Sigmoid colon (tissue), 7 donors: ENCODE results near the gene FBXL16. TPM values are rescaled to one million over a fixed set of nuclear protein-coding genes. Genes with fewer than 3 reads are reported as not detected.

Source experiments
- DNase-seq: peaks from one replicate; pipeline ENCODE4 v3.0.0-alpha.2; 2019
- H3K27ac ChIP-seq, 4 donors: fragments of 200-600 bp; sonication (generic); one replicate each; pipeline ENCODE4 v1.5.1; 2016 to 2019; ENCODE audit warnings: mild to moderate bottlenecking in 1 of 4
- H3K27me3 ChIP-seq, 3 donors: fragments of 200-600 bp; sonication (generic); one replicate each; pipeline ENCODE4 v1.5.1; 2019; ENCODE audit warnings: mild to moderate bottlenecking in 1 of 3
- H3K36me3 ChIP-seq, 4 donors: fragments of 200-600 bp; sonication (generic); one replicate each; pipeline ENCODE4 v1.5.1; 2016 to 2019
- H3K4me1 ChIP-seq, 4 donors: fragments of 200-600 bp; sonication (generic); one replicate each; pipeline ENCODE4 v1.5.1; 2017 to 2019
- H3K4me3 ChIP-seq, 4 donors: fragments of 200-600 bp; sonication (generic); one replicate each; pipeline ENCODE4 v1.5.1; 2017 to 2019; ENCODE audit warnings: mild to moderate bottlenecking in 2 of 4, moderate library complexity in 1 of 4
- H3K9me3 ChIP-seq, 4 donors: fragments of 200-600 bp in 3 of 4; sonication (generic) in 3 of 4; one replicate each; pipeline versions ENCODE4 v1.5.1 to v1.6.1; 2013 to 2019
- CTCF ChIP-seq, 4 experiments: fragments of 450-650 bp in 3 of 4; fragments of 200-600 bp in 1 of 4; IDR thresholded peaks; one replicate each; pipeline ENCODE4 v1.5.1; 2016 to 2019; ENCODE audit warnings: antibody characterized with exemption in 4 of 4, mild to moderate bottlenecking in 3 of 4, moderate library complexity in 2 of 4
- EP300 ChIP-seq, 4 donors: sonication (generic); formaldehyde crosslinking; IDR thresholded peaks; one replicate each; pipeline ENCODE4 v1.6.1; 2017; ENCODE audit warnings: antibody characterized with exemption in 4 of 4
- POLR2A ChIP-seq, 2 donors: fragments of 450-650 bp; IDR thresholded peaks; one replicate each; pipeline ENCODE4 v1.6.1; 2016; ENCODE audit warnings: antibody characterized with exemption in 2 of 2, mild to moderate bottlenecking in 2 of 2, moderate library complexity in 2 of 2
- POLR2AphosphoS5 ChIP-seq, 4 donors: sonication (generic); formaldehyde crosslinking; IDR thresholded peaks; one replicate each; pipeline ENCODE4 v1.6.1; 2017; ENCODE audit warnings: antibody characterized with exemption in 4 of 4
- WGBS, 2 donors: extraction: QIAGEN DNeasy Blood & Tissue Kit; methylation state at CpG; one replicate each; pipeline ENCODE4 v1.1.7; 2013; 5-methylcytosine and 5-hydroxymethylcytosine counted together
- intact Hi-C: fragments of 100-400 bp; cut with DNase I; formaldehyde crosslinking; loops from one replicate; pipeline ENCODE4 v1.15.1; 2023
- polyA plus RNA-seq, 3 donors: library from polyadenylated mRNA; stranded (reverse); fragments of 200-250 nt; gene quantifications; one replicate each; pipeline ENCODE4 v1.2.3, GENCODE V29; 2013
- total RNA-seq, 4 donors: library from RNA; depleted of rRNA; stranded (reverse); fragments of >200 nt; gene quantifications; one replicate each; pipeline ENCODE4 v1.1.0, GENCODE V29; 2016
- donor health status: healthy with polysubstance abuse.
- donor health status: Bipolar disorder and iron deficiency.
- donor health status: healthy.

The FBXL16 gene
- total and polyA plus RNA-seq, 7 donors: 0.16 to 2.4 (median 1.4) TPM; not detected in 1

GRCh38 chr16:644556-644955 lies 61.0 kb downstream of the FBXL16 start:
- H3K9me3 ChIP-seq: no peaks in the 10 kb centered on the region
- no peak overlapping the region for H3K27ac ChIP-seq
- intact Hi-C loops: no loop called here
- H3K27me3 ChIP-seq: no peaks in the 10 kb centered on the region
- no peak overlapping the region for H3K4me3 ChIP-seq
- DNase-seq: no peak
- H3K36me3 ChIP-seq: no peaks in the 10 kb centered on the region
- TF ChIP-seq EP300 (IDR thresholded peaks at IDR 0.05) (no peak), POLR2A (IDR thresholded peaks at IDR 0.05) (no peak), CTCF (IDR thresholded peaks at IDR 0.05) (no peak), POLR2AphosphoS5 (IDR thresholded peaks at IDR 0.05) (no peak)
- 69 to 85% methylated on average over 12 of the region's 12 CpGs for WGBS, 2 donors
- H3K4me1 ChIP-seq: peaks cover 0 to 49% (median 40%) of the 10 kb centered on the region in 4 donors

DNA sequence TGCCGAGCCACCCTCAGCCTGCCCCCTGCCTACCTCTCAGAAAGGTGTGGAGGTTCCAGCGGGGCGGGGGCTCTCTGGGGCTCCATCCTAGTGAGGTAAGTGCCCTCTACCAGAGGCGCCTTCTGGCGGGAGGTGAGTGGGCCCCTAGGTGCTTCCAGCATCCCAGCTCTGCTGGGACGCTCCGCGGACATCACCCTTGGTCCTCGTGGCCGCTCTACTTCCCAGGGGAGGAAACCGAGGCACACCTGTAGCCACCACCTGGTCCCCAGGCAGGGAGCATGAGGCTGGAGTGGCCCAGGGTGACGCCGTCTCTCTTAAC lies 62.6 kb downstream of the FBXL16 start:
- 42 to 85% methylated on average over 13 of the region's 13 CpGs for WGBS, 2 donors
- peak overlapping the region; percentile 81 to 91 (median 90) for H3K27ac ChIP-seq
- no peak for DNase-seq
- TF ChIP-seq POLR2A (IDR thresholded peaks at IDR 0.05): no peak
- no peak for TF ChIP-seq POLR2AphosphoS5 (IDR thresholded peaks at IDR 0.05)
- H3K4me1 ChIP-seq: peaks cover 0 to 43% (median 33%) of the 10 kb centered on the region in 4 donors
- no peaks in the 10 kb centered on the region for H3K36me3 ChIP-seq
- no peaks in the 10 kb centered on the region for H3K9me3 ChIP-seq
- H3K27me3 ChIP-seq: no peaks in the 10 kb centered on the region
- H3K4me3 ChIP-seq: peak overlapping the region; percentile 49 to 93 (median 84)
- intact Hi-C loops: no loop called here

Other genes with a start within 250 kb of the FBXL16 start
- 10 to 100 TPM; 10.3 to 24.4 (median 16.9) TPM for gene CAPN15, start 178.1 kb downstream of the FBXL16 start, total RNA-seq
- gene CAPN15, start 178.1 kb downstream of the FBXL16 start, polyA plus RNA-seq: 10 to 100 TPM; 35.4 to 85.8 (median 60.1) TPM
- not detected for gene PRR35, start 145.4 kb downstream of the FBXL16 start, total RNA-seq
- not detected for gene PRR35, start 145.4 kb downstream of the FBXL16 start, polyA plus RNA-seq
- gene NHLRC4, start 138.8 kb downstream of the FBXL16 start, total RNA-seq: 1 to 10 TPM; 1.5 to 4.2 (median 1.7) TPM
- 1 to 10 TPM in 1 of 3 donors, under 1 TPM in 2; 0.60 to 1.5 (median 0.69) TPM for gene NHLRC4, start 138.8 kb downstream of the FBXL16 start, polyA plus RNA-seq
- 10 to 100 TPM; 15.5 to 45.7 (median 22.6) TPM for gene PIGQ, start 135.8 kb downstream of the FBXL16 start, total RNA-seq
- gene PIGQ, start 135.8 kb downstream of the FBXL16 start, polyA plus RNA-seq: 10 to 100 TPM; 11.1 to 47.4 (median 12.0) TPM
- 10 to 100 TPM; 16.8 to 32.7 (median 17.9) TPM for gene RAB40C, start 115.7 kb downstream of the FBXL16 start, total RNA-seq
- 10 to 100 TPM; 28.8 to 41.2 (median 38.3) TPM for gene RAB40C, start 115.7 kb downstream of the FBXL16 start, polyA plus RNA-seq
- gene WFIKKN1, start 74.8 kb downstream of the FBXL16 start, total RNA-seq: 1 to 10 TPM in 1 of 4 donors, under 1 TPM in 3; 0.27 to 1.4 (median 0.43) TPM
- gene WFIKKN1, start 74.8 kb downstream of the FBXL16 start, polyA plus RNA-seq: under 1 TPM; 0.46 to 0.80 (median 0.60) TPM
- 100 to 1,000 TPM; 101 to 163 (median 157) TPM for gene METTL26, start 69.5 kb downstream of the FBXL16 start, total RNA-seq
- gene METTL26, start 69.5 kb downstream of the FBXL16 start, polyA plus RNA-seq: 100 to 1,000 TPM in 1 of 3 donors, 10 to 100 TPM in 2; 79.5 to 132 (median 87.1) TPM
- 10 to 100 TPM; 52.1 to 63.4 (median 55.6) TPM for gene MCRIP2, start 64.0 kb downstream of the FBXL16 start, total RNA-seq
- gene MCRIP2, start 64.0 kb downstream of the FBXL16 start, polyA plus RNA-seq: 100 to 1,000 TPM; 106 to 132 (median 131) TPM
- gene WDR90, start 56.4 kb downstream of the FBXL16 start, total RNA-seq: 10 to 100 TPM in 3 of 4 donors, 1 to 10 TPM in 1; 6.6 to 37.1 (median 13.7) TPM
- gene WDR90, start 56.4 kb downstream of the FBXL16 start, polyA plus RNA-seq: 10 to 100 TPM in 1 of 3 donors, 1 to 10 TPM in 2; 5.4 to 49.0 (median 7.2) TPM
- 10 to 100 TPM; 35.3 to 58.8 (median 48.8) TPM for gene RHOT2, start 37.7 kb downstream of the FBXL16 start, total RNA-seq
- gene RHOT2, start 37.7 kb downstream of the FBXL16 start, polyA plus RNA-seq: 100 to 1,000 TPM in 1 of 3 donors, 10 to 100 TPM in 2; 48.3 to 159 (median 52.9) TPM
- gene RHBDL1, start 30.1 kb downstream of the FBXL16 start, total RNA-seq: 1 to 10 TPM in 2 of 4 donors, under 1 TPM in 1, not detected in 1; 0.68 to 6.1 (median 1.5) TPM
- gene RHBDL1, start 30.1 kb downstream of the FBXL16 start, polyA plus RNA-seq: 1 to 10 TPM in 1 of 3 donors, under 1 TPM in 1, not detected in 1; 0.46 to 5.6 TPM
- 100 to 1,000 TPM; 109 to 183 (median 174) TPM for gene STUB1, start 25.4 kb downstream of the FBXL16 start, total RNA-seq
- 100 to 1,000 TPM; 104 to 136 (median 122) TPM for gene STUB1, start 25.4 kb downstream of the FBXL16 start, polyA plus RNA-seq
- 10 to 100 TPM; 52.8 to 93.4 (median 73.8) TPM for gene JMJD8, start 21.5 kb downstream of the FBXL16 start, total RNA-seq
- gene JMJD8, start 21.5 kb downstream of the FBXL16 start, polyA plus RNA-seq: 10 to 100 TPM; 18.7 to 49.3 (median 22.2) TPM
- 10 to 100 TPM in 2 of 4 donors, 1 to 10 TPM in 2; 6.4 to 17.7 (median 9.9) TPM for gene WDR24, start 15.4 kb downstream of the FBXL16 start, total RNA-seq
- gene WDR24, start 15.4 kb downstream of the FBXL16 start, polyA plus RNA-seq: 1 to 10 TPM; 2.4 to 9.8 (median 3.5) TPM
- gene METRN, start 9.3 kb upstream of the FBXL16 start, total RNA-seq: 10 to 100 TPM; 27.8 to 49.9 (median 32.2) TPM
- 10 to 100 TPM; 16.5 to 32.8 (median 31.8) TPM for gene METRN, start 9.3 kb upstream of the FBXL16 start, polyA plus RNA-seq
- gene ANTKMT, start 15.3 kb upstream of the FBXL16 start, total RNA-seq: 10 to 100 TPM; 27.1 to 53.1 (median 39.5) TPM
- 10 to 100 TPM; 18.6 to 38.1 (median 21.3) TPM for gene ANTKMT, start 15.3 kb upstream of the FBXL16 start, polyA plus RNA-seq
- gene CCDC78, start 20.6 kb upstream of the FBXL16 start, total RNA-seq: under 1 TPM in 1 of 4 donors, not detected in 3; 0.49 TPM
- 1 to 10 TPM in 1 of 3 donors, not detected in 2; 3.4 TPM for gene CCDC78, start 20.6 kb upstream of the FBXL16 start, polyA plus RNA-seq
- 1 to 10 TPM; 2.6 to 4.6 (median 3.8) TPM for gene HAGHL, start 21.3 kb upstream of the FBXL16 start, total RNA-seq
- 10 to 100 TPM in 1 of 3 donors, 1 to 10 TPM in 1, under 1 TPM in 1; 0.92 to 10.5 (median 1.2) TPM for gene HAGHL, start 21.3 kb upstream of the FBXL16 start, polyA plus RNA-seq
- gene CIAO3, start 35.2 kb upstream of the FBXL16 start, total RNA-seq: 10 to 100 TPM; 18.9 to 28.5 (median 23.8) TPM
- gene CIAO3, start 35.2 kb upstream of the FBXL16 start, polyA plus RNA-seq: 10 to 100 TPM; 18.6 to 51.0 (median 25.4) TPM
- gene MSLN, start 54.9 kb upstream of the FBXL16 start, total RNA-seq: under 1 TPM in 1 of 4 donors, not detected in 3; 0.54 TPM
- gene MSLN, start 54.9 kb upstream of the FBXL16 start, polyA plus RNA-seq: 1 to 10 TPM; 1.2 to 3.5 (median 1.2) TPM
- gene RPUSD1, start 82.6 kb upstream of the FBXL16 start, total RNA-seq: 10 to 100 TPM; 10.7 to 20.2 (median 13.2) TPM
- gene RPUSD1, start 82.6 kb upstream of the FBXL16 start, polyA plus RNA-seq: 10 to 100 TPM; 14.4 to 31.1 (median 17.3) TPM
- gene CHTF18, start 82.8 kb upstream of the FBXL16 start, total RNA-seq: 1 to 10 TPM; 2.8 to 7.7 (median 5.1) TPM
- gene CHTF18, start 82.8 kb upstream of the FBXL16 start, polyA plus RNA-seq: 10 to 100 TPM in 1 of 3 donors, 1 to 10 TPM in 2; 1.8 to 29.2 (median 1.8) TPM
- not detected for gene GNG13, start 94.9 kb upstream of the FBXL16 start, total RNA-seq
- gene GNG13, start 94.9 kb upstream of the FBXL16 start, polyA plus RNA-seq: 1 to 10 TPM in 1 of 3 donors, under 1 TPM in 2; 0.47 to 1.2 (median 0.92) TPM